ENCODE results near the gene ADCY1. TPM values are rescaled to one million over a fixed set of nuclear protein-coding genes. Genes with fewer than 3 reads are reported as not detected.
"Not testable (repeated sequence)": the region's sequence is repeated elsewhere in the genome, so short reads cannot be mapped to it uniquely, and the experiment has no call there.

ADCY1 gene
- total RNA-seq, 1 donor from 2014 or later: 2.8 TPM

DNA sequence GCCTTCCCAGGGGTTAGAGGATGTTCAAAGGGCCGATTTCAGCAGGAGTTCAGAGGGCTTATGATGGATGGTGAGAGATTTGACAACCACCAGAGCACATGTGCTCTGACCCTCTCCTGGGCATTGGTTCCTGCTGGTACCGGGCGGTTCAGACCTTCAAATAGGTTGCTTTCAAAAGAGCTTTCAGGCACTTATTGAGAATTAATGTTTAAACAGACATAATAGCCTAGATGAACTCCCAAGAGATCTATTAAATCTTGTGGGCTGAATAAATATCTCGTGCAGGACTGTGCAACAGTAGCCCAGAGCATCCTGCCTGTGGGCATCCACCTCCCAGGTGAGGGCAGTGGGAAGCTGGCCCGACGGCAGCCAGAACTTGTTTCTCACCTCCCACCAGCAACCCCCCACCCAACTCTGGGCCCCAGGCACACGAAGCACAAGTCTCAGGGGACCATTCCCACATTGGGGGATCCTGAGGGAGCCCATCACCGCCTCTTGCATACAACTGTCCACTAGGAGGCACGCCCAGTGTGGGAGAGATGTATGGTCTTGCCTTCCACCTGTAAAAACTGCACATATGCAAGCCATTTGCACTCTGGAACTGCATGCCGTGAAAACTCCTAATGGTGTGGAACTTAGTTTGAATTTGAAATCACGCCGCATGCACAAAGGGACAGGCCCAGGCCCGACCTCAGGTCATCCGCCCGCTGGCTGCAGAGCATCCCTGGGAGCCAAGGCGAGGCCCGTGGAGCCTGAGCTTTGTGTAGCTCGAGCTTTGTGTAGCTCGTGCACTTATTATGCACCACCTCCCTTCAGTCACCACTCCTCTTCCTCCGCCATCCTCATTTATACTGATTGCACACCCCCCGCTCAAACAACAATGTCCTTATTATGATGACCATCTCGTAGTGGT, 147.8 kb downstream of the ADCY1 start:
- Histone ChIP-seq H3K4me1 (peaks cover 7% of the 10 kb centered on the region), H3K27me3 (ENCODE audit: low read depth) (no peaks in the 10 kb centered on the region), H3K36me3 (peaks cover 37% of the 10 kb centered on the region), H3K27ac (replicated peaks) (no peak overlapping the region), H3K4me3 (no peak overlapping the region), H3K9me3 (replicated peaks) (no peaks in the 10 kb centered on the region)
- intact Hi-C loops (cut with micrococcal nuclease): no loop called here
- TF ChIP-seq, protein P1, sequence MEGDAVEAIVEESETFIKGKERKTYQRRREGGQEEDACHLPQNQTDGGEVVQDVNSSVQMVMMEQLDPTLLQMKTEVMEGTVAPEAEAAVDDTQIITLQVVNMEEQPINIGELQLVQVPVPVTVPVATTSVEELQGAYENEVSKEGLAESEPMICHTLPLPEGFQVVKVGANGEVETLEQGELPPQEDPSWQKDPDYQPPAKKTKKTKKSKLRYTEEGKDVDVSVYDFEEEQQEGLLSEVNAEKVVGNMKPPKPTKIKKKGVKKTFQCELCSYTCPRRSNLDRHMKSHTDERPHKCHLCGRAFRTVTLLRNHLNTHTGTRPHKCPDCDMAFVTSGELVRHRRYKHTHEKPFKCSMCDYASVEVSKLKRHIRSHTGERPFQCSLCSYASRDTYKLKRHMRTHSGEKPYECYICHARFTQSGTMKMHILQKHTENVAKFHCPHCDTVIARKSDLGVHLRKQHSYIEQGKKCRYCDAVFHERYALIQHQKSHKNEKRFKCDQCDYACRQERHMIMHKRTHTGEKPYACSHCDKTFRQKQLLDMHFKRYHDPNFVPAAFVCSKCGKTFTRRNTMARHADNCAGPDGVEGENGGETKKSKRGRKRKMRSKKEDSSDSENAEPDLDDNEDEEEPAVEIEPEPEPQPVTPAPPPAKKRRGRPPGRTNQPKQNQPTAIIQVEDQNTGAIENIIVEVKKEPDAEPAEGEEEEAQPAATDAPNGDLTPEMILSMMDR (IDR thresholded peaks at IDR 0.05; ENCODE audit: borderline replicate concordance): no peak
- no peak for DNase-seq

DNA sequence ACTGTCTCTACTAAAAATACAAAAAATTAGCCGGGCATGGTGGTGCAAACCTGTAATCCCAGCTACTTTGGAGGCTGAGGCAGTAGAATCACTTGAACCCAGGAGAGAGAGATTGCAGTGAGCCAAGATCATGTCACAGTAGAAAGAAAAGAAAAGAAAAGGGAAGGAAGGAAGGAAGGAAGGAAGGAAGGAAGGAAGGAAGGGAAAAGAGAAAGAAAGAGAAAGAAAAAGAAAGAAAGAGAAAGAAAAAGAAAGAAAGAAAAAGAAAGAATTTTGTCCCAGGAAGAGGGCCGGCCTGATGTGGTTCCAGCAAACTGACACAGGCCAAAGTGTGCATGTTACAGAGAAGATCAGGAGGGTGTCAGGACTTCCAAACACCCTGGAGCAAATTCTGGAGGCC, 151.1 kb downstream of the ADCY1 start:
- H3K27ac ChIP-seq (replicated peaks); DNase-seq; H3K4me3 ChIP-seq; intact Hi-C loops (cut with micrococcal nuclease); H3K4me1 ChIP-seq; H3K27me3 ChIP-seq (ENCODE audit: low read depth); H3K9me3 ChIP-seq (replicated peaks): not testable (repeated sequence)
- peaks cover 57% of the 10 kb centered on the region for H3K36me3 ChIP-seq

DNA sequence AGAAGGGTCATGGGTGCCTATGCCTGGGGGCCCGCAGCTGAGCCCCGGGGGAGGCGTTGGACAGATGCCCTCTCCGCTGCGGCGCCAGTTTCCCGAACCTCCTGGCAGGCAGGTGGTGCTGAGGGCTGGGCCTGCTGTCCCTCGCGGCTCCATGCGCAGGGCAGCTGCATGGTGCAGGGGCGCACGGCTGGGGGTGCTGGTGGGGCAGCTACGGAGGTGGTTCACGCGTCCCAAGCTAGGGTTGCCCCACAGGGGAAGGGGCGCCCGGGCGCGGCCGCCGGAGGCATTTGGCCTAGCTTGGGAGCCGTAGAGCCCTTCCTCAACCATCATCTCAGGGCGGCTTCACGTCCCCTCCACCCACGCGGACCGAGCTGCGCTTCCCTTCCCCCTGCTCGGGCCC, 152.7 kb downstream of the ADCY1 start:
- no peaks in the 10 kb centered on the region for H3K9me3 ChIP-seq (replicated peaks)
- no peaks in the 10 kb centered on the region for H3K27me3 ChIP-seq (ENCODE audit: low read depth)
- peaks cover 57% of the 10 kb centered on the region for H3K36me3 ChIP-seq
- intact Hi-C loops (cut with micrococcal nuclease): no loop called here
- TF ChIP-seq, protein P1 (IDR thresholded peaks at IDR 0.05; ENCODE audit: borderline replicate concordance): no peak
- H3K4me1 ChIP-seq: no peaks in the 10 kb centered on the region
- no peak overlapping the region for H3K4me3 ChIP-seq
- no peak overlapping the region for H3K27ac ChIP-seq (replicated peaks)
- DNase-seq: no peak

GRCh38 chr7:45731692-45732443, 157.7 kb downstream of the ADCY1 start:
- H3K27me3 ChIP-seq (ENCODE audit: low read depth); H3K9me3 ChIP-seq (replicated peaks); H3K27ac ChIP-seq (replicated peaks); DNase-seq; intact Hi-C loops (cut with micrococcal nuclease); H3K4me1 ChIP-seq; H3K4me3 ChIP-seq: not testable (repeated sequence)
- H3K36me3 ChIP-seq: peaks cover 40% of the 10 kb centered on the region

DNA sequence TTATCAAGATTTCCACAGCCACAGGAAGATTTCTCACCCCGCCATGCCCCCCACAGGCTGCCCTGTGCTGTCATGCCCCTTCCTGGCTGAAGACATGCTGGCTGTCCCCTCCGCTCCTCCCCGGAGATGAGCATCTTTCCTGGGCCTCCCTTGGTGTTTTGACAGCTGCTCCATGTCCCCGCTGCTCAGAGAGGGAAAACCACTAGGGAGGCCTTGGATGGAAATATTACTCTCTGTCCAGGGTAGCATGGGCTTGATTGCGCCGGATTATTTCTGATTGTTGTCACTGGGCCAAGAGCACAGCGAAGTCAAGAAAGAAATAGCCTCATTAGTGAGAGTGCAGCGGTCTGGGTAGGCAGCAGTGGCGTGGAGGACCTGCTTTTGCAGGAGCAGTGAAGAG, 164.8 kb downstream of the ADCY1 start:
- peak; percentile 18 for DNase-seq
- Histone ChIP-seq H3K27ac (replicated peaks) (peak overlapping the region; percentile 63), H3K36me3 (peaks cover 63% of the 10 kb centered on the region)
- H3K4me1 ChIP-seq; H3K27me3 ChIP-seq (ENCODE audit: low read depth); H3K4me3 ChIP-seq; intact Hi-C loops (cut with micrococcal nuclease); H3K9me3 ChIP-seq (replicated peaks): not testable (repeated sequence)

DNA sequence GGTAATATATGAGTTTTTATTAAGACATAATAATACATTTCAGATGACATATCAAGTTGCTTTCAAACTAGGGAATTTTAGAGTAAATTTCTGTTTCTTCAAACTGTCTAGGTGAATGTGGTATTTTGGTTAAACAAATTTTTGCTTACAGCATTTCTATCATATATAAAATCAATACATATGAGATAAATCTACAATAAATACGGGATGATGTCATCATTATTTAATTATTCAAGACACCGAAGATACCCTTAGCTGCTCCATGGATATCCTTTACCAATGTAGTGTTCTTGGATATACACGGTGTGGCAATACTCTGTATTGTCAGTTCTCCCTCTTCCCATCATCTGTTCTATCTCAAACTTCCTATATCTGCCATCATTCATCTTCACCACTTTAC, 166.4 kb downstream of the ADCY1 start:
- peak overlapping the region; percentile 63 for H3K27ac ChIP-seq (replicated peaks)
- intact Hi-C loops (cut with micrococcal nuclease); H3K27me3 ChIP-seq (ENCODE audit: low read depth); H3K4me1 ChIP-seq; H3K9me3 ChIP-seq (replicated peaks); H3K4me3 ChIP-seq; DNase-seq: not testable (repeated sequence)
- peaks cover 62% of the 10 kb centered on the region for H3K36me3 ChIP-seq

- H3K4me3 ChIP-seq; H3K4me1 ChIP-seq; H3K27me3 ChIP-seq (ENCODE audit: low read depth); H3K27ac ChIP-seq (replicated peaks); H3K9me3 ChIP-seq (replicated peaks); DNase-seq; intact Hi-C loops (cut with micrococcal nuclease): not testable (repeated sequence)
- H3K36me3 ChIP-seq: peaks cover 59% of the 10 kb centered on the region
- TF ChIP-seq, protein P1 (IDR thresholded peaks at IDR 0.05; ENCODE audit: borderline replicate concordance): peak; percentile 30
These were observed 174.8 kb downstream of the ADCY1 start for GRCh38 chr7:45748976-45749375.

DNA sequence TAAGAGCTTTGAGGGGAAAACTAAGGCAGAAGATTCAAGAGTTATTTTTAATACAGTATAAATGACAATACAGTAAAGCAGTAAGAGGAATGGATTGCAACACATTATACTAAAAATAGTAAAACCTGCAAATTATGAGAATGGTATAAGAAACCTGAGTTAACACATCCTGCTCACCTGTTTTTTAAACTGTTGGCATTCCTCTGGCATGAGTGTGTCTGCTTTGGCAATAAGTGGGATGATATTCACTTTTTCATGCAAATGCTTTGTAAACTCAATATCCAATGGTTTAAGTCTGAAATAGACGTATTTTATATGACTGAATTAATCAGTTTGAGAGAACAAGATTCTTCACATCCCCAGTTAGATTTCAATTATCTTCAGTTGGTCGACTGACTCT, 177.2 kb downstream of the ADCY1 start:
- H3K4me1 ChIP-seq; H3K9me3 ChIP-seq (replicated peaks); DNase-seq; H3K27ac ChIP-seq (replicated peaks); H3K27me3 ChIP-seq (ENCODE audit: low read depth); intact Hi-C loops (cut with micrococcal nuclease); H3K4me3 ChIP-seq: not testable (repeated sequence)
- peaks cover 58% of the 10 kb centered on the region for H3K36me3 ChIP-seq

- H3K9me3 ChIP-seq (replicated peaks); H3K4me1 ChIP-seq; H3K27ac ChIP-seq (replicated peaks); DNase-seq; H3K4me3 ChIP-seq; intact Hi-C loops (cut with micrococcal nuclease); H3K27me3 ChIP-seq (ENCODE audit: low read depth): not testable (repeated sequence)
- peaks cover 53% of the 10 kb centered on the region for H3K36me3 ChIP-seq
These were observed 182.2 kb downstream of the ADCY1 start for GRCh38 chr7:45756333-45756732.
